Activated gamma-delta T cell (primary cell): ENCODE measurements around the gene EDC3.

Experiments used
- DNase-seq: peaks from one replicate; lab custom pipeline; 2025; lab: John Stamatoyannopoulos, UW

EDC3 gene

GRCh38 chr15:74624020-74624602 is 71.7 kb downstream of the EDC3 start:
- DNase-seq = no peak

- no peak for DNase-seq
These were observed 73.1 kb downstream of the EDC3 start for GRCh38 chr15:74622758-74623157.

- DNase-seq = no peak
These were observed 73.9 kb downstream of the EDC3 start for GRCh38 chr15:74621936-74622335.

- DNase-seq = no peak
These were observed 74.3 kb downstream of the EDC3 start for GRCh38 chr15:74621546-74621920.

DNA sequence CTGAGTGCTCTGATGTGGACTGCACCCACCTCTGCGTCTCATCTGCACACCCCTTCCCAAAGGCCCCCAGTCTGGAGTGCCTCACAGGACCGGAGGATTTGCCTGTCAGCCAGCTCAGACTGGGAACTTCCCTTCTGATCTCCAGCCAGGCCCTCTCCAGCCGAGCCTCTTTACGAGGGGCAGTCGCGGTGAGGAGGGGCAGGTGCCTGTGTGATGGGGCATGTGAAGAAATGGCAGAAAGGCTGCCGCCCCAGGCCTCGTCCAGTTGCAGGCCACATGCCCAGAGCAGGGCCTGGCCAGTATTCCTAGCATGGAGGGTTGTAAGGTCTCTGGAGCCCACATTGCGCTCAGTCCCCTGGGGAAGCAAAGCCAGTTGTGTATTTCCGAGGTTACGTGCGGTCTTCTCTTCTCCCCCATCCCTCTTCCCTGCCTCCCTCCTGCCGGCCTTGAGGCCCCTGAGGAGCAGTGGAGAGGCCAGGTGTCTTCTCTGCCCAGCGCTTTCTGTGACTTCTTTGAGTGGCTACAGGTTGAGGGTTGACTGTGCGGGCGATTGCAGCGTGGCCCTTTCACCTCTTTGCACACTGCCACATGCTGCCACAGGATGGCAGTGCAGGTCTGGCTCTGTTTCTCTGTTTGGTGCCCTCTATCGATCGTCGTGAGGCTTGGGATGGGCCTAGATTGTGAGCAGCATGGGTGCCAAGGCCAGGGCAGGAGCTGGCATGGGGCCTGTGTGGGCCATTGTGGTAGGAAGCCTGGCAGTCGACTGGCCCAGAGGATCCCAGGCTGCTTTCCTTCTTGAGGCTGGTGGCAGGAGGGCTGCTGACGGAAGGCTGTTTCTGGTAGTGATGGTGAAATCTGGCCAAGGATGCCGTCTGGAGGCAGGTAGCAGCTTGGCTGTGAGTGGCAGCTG is 74.9 kb downstream of the EDC3 start:
- no peak for DNase-seq

- DNase-seq = no peak
These were observed 75.7 kb downstream of the EDC3 start for GRCh38 chr15:74619916-74620635.

GRCh38 chr15:74618841-74619596 is 76.8 kb downstream of the EDC3 start:
- no peak for DNase-seq

- no peak for DNase-seq
These were observed 78.8 kb downstream of the EDC3 start for GRCh38 chr15:74616996-74617395.

GRCh38 chr15:74616366-74616939 is 79.4 kb downstream of the EDC3 start:
- peak; percentile 21 for DNase-seq

GRCh38 chr15:74615508-74616365 is 80.1 kb downstream of the EDC3 start, which contains the start of gene CLK3:
Gene CLK3, plus strand, starts transcription at chr15:74615836. Its CDS starts 3,361 bp downstream, at chr15:74619197.
- DNase-seq = peak; percentile 94

GRCh38 chr15:74614744-74615507 is 80.9 kb downstream of the EDC3 start:
- peak; percentile 91 for DNase-seq

DNA sequence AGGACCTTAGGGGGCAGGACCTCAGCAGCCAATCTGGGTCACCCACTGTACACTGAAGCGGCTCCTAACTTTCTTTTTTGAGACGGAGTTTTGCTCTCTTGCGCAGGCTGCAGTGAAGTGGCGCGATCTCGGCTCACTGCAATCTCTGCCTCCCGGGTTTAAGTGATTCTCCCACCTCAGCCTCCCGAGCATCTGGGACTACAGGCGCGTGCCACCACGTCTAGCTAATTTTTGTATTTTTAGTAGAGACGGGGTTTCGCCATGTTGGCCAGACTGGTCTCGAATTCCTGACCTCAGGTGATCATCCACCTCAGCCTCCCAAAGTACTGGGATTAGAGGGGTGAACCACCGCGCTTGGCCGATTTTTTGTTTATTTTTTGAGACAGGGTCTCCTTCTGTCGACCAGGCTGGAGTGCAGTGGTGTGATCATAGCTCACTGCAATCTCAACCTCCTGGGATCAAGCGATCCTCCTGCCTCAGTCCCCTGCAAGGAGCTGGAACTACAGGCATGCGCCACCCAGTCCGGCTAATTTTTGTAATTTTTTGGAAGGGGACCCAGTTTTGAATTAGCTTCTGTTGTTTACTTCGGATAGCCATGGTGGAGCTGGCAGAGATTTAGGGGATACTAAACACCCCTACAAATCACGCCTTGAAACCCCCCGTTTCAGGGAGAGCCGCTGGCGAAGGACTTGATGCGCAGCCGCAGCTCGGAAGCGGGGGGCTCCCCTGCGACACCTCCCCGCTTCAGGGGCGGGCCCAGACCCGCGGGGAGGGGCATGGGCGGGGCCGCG is 81.7 kb downstream of the EDC3 start:
- DNase-seq = no peak

GRCh38 chr15:74613089-74613952 is 82.5 kb downstream of the EDC3 start:
- no peak for DNase-seq

DNA sequence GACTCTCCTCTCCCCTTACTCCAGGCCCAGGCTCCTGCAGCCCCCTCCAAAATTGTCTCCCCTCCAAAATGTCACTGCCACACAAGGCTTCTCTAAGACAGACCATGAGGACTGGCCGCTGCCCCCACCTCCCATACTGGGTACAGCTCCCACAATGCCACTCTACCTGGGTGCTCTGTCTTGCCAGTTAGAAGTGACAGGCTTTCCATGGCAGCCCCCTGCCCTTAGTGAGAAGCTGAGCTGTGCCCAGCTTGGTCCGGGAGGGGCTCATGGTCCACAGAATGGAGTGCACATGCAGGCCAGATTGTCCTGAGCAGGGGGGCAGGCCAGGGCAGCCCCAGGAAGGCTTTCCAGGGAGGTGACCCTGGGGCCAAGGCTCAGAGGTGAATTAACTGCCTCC is 83.1 kb downstream of the EDC3 start:
- DNase-seq = no peak

- no peak for DNase-seq
These were observed 84.0 kb downstream of the EDC3 start for GRCh38 chr15:74611834-74612233.

GRCh38 chr15:74611341-74611740 is 84.5 kb downstream of the EDC3 start:
- DNase-seq = no peak

- DNase-seq = no peak
These were observed 85.4 kb downstream of the EDC3 start for GRCh38 chr15:74610302-74610951.

DNA sequence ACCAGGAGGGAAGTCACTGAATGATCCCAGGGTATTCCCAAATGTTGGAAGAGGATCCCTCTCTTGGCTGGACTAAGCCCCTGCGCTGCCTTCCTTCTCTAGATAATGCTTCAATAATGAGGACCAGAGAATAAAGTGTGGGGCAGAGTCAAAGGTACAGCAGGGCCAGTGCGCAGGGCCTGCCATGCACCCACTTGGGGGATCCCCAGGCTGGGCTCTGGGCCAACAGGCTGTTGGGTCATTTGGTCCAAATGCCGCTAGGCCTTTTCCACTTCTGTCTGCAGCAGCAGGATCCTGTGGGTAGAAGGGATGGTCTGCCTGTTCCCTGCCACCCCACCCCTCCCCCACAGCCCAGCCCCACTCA is 85.9 kb downstream of the EDC3 start:
- no peak for DNase-seq
